Effector memory CD4-positive, alpha-beta T cell (primary cell): Measurements from ENCODE around the gene ADNP2.

Experiments used
- DNase-seq, 3 donors: peaks; one replicate each; pipeline ENCODE4 v3.0.0-alpha.2; 2020
- H3K27ac ChIP-seq: 2 replicates; pipeline ENCODE4 v1.7.0; 2013; ENCODE audit warnings: mild to moderate bottlenecking, low read length, moderate library complexity; ENCODE audit not compliant: insufficient read depth, poor library complexity, severe bottlenecking
- H3K27me3 ChIP-seq: replicated peaks from 2 replicates; pipeline ENCODE4 v1.7.0; 2013; ENCODE audit warnings: mild to moderate bottlenecking, low read length; ENCODE audit not compliant: insufficient read depth, control insufficient read depth, poor library complexity, severe bottlenecking
- H3K36me3 ChIP-seq: 2 replicates; pipeline ENCODE4 v1.7.0; 2013; ENCODE audit warnings: mild to moderate bottlenecking, low read length, moderate library complexity; ENCODE audit not compliant: control insufficient read depth, insufficient read depth
- H3K4me1 ChIP-seq: 2 replicates; pipeline ENCODE4 v1.7.0; 2013; ENCODE audit warnings: low read length, mild to moderate bottlenecking; ENCODE audit not compliant: control insufficient read depth, insufficient read depth, poor library complexity, severe bottlenecking
- H3K4me3 ChIP-seq: 2 replicates; pipeline ENCODE4 v1.7.0; 2013; ENCODE audit warnings: low read length, low read depth, mild to moderate bottlenecking; ENCODE audit not compliant: insufficient read depth, poor library complexity, severe bottlenecking
- H3K9me3 ChIP-seq: 2 replicates; pipeline ENCODE4 v1.7.0; 2013; ENCODE audit warnings: mild to moderate bottlenecking, low read length, moderate library complexity; ENCODE audit not compliant: control insufficient read depth

Gene ADNP2

GRCh38 chr18:80168982-80169381 lies 59.9 kb downstream of the ADNP2 start:
- Histone ChIP-seq H3K27ac (no peak overlapping the region), H3K4me3 (no peak overlapping the region), H3K4me1 (peaks cover 6% of the 10 kb centered on the region), H3K27me3 (no peaks in the 10 kb centered on the region), H3K36me3 (no peaks in the 10 kb centered on the region), H3K9me3 (no peaks in the 10 kb centered on the region)
- DNase-seq = no peak

- H3K27ac ChIP-seq = no peak overlapping the region
These were observed 60.5 kb downstream of the ADNP2 start for GRCh38 chr18:80169607-80170006.

GRCh38 chr18:80170395-80171053 lies 61.5 kb downstream of the ADNP2 start:
- DNase-seq = no peak
- Histone ChIP-seq H3K36me3 (no peaks in the 10 kb centered on the region), H3K4me1 (peaks cover 6% of the 10 kb centered on the region), H3K27ac (no peak overlapping the region), H3K4me3 (no peak overlapping the region), H3K27me3 (no peaks in the 10 kb centered on the region), H3K9me3 (no peaks in the 10 kb centered on the region)

More at GRCh38 chr18:80169607-80170006, 60.5 kb downstream of the ADNP2 start:
- Histone ChIP-seq H3K4me1 (peaks cover 6% of the 10 kb centered on the region), H3K27me3 (no peaks in the 10 kb centered on the region), H3K36me3 (no peaks in the 10 kb centered on the region), H3K9me3 (no peaks in the 10 kb centered on the region), H3K4me3 (no peak overlapping the region)
- no peak for DNase-seq

GRCh38 chr18:80171054-80171872 lies 62.2 kb downstream of the ADNP2 start:
- Histone ChIP-seq H3K9me3 (no peaks in the 10 kb centered on the region), H3K4me1 (peaks cover 6% of the 10 kb centered on the region), H3K4me3 (no peak overlapping the region), H3K27me3 (no peaks in the 10 kb centered on the region), H3K27ac (no peak overlapping the region), H3K36me3 (no peaks in the 10 kb centered on the region)
- peak in 1 of 3 donors; percentile 27 for DNase-seq

GRCh38 chr18:80172056-80172455 lies 63.0 kb downstream of the ADNP2 start:
- no peaks in the 10 kb centered on the region for H3K36me3 ChIP-seq
- H3K27me3 ChIP-seq = no peaks in the 10 kb centered on the region
- H3K27ac ChIP-seq = no peak overlapping the region
- peaks cover 6% of the 10 kb centered on the region for H3K4me1 ChIP-seq
- DNase-seq = no peak
- H3K4me3 ChIP-seq = no peak overlapping the region
- H3K9me3 ChIP-seq = no peaks in the 10 kb centered on the region

- DNase-seq = no peak
- H3K9me3 ChIP-seq = no peaks in the 10 kb centered on the region
- peaks cover 6% of the 10 kb centered on the region for H3K4me1 ChIP-seq
- H3K27me3 ChIP-seq = no peaks in the 10 kb centered on the region
- no peak overlapping the region for H3K4me3 ChIP-seq
- H3K27ac ChIP-seq = no peak overlapping the region
- H3K36me3 ChIP-seq = no peaks in the 10 kb centered on the region
These were observed 64.0 kb downstream of the ADNP2 start for GRCh38 chr18:80173060-80173459.

GRCh38 chr18:80175451-80176204 lies 66.6 kb downstream of the ADNP2 start:
- Histone ChIP-seq H3K9me3 (no peaks in the 10 kb centered on the region), H3K36me3 (no peaks in the 10 kb centered on the region), H3K27me3 (no peaks in the 10 kb centered on the region), H3K27ac (no peak overlapping the region), H3K4me3 (no peak overlapping the region), H3K4me1 (peaks cover 6% of the 10 kb centered on the region)
- DNase-seq = peak; percentile 34 to 47 (median 37)

- no peaks in the 10 kb centered on the region for H3K36me3 ChIP-seq
These were observed 67.4 kb downstream of the ADNP2 start for GRCh38 chr18:80176334-80177073.

GRCh38 chr18:80177128-80177527 lies 68.1 kb downstream of the ADNP2 start:
- DNase-seq = no peak
- Histone ChIP-seq H3K4me3 (no peak overlapping the region), H3K4me1 (no peaks in the 10 kb centered on the region), H3K36me3 (no peaks in the 10 kb centered on the region), H3K27me3 (no peaks in the 10 kb centered on the region), H3K27ac (no peak overlapping the region), H3K9me3 (no peaks in the 10 kb centered on the region)

More at GRCh38 chr18:80176334-80177073, 67.4 kb downstream of the ADNP2 start:
- no peaks in the 10 kb centered on the region for H3K9me3 ChIP-seq
- peaks cover under 1% of the 10 kb centered on the region for H3K4me1 ChIP-seq
- H3K27ac ChIP-seq = no peak overlapping the region
- no peak overlapping the region for H3K4me3 ChIP-seq
- DNase-seq = no peak
- no peaks in the 10 kb centered on the region for H3K27me3 ChIP-seq
